Kidney (tissue), 14 donors: Measurements from ENCODE around the gene RFX7. TPM values are rescaled to one million over a fixed set of nuclear protein-coding genes. Genes with fewer than 3 reads are reported as not detected.

Experiments used
- DNase-seq, 5 donors: peaks; one replicate each; pipeline ENCODE4 v3.0.0-alpha.2; 2013 to 2020
- FAIRE-seq: peaks from 2 replicates; lab custom pipeline; 2012; peaks lifted over from hg19 to GRCh38; lab: Jason Lieb, UNC
- H3K27ac ChIP-seq, 2 donors: one replicate each; pipeline ENCODE4 v1.7.0; 2013; ENCODE audit warnings: low read depth in 2 of 2, low read length in 2 of 2, inconsistent platforms in 1 of 2
- H3K27me3 ChIP-seq: one replicate; pipeline ENCODE4 v1.7.1; 2013; ENCODE audit warnings: low read length, inconsistent platforms; ENCODE audit not compliant: control insufficient read depth, insufficient read depth
- H3K36me3 ChIP-seq, 3 donors: one replicate each; pipeline versions ENCODE4 v1.7.0 to v1.7.1; 2013; ENCODE audit warnings: low read length in 3 of 3, control low read depth in 1 of 3, inconsistent platforms in 1 of 3; ENCODE audit not compliant: insufficient read depth in 3 of 3, control insufficient read depth in 2 of 3
- H3K4me1 ChIP-seq, 3 donors: one replicate each; pipeline versions ENCODE4 v1.7.0 to v1.7.1; 2013; ENCODE audit warnings: low read length in 3 of 3, inconsistent platforms in 1 of 3, low read depth in 1 of 3; ENCODE audit not compliant: control insufficient read depth in 2 of 3, insufficient read depth in 2 of 3
- H3K4me3 ChIP-seq, 3 donors: one replicate each; pipeline versions ENCODE4 v1.7.0 to v1.8.1; 2013; ENCODE audit warnings: low read length in 3 of 3, control low read depth in 1 of 3, inconsistent platforms in 1 of 3
- H3K9ac ChIP-seq, 3 donors: one replicate each; pipeline versions ENCODE4 v1.7.0 to v1.7.1; 2013; ENCODE audit warnings: low read length in 3 of 3, control low read depth in 1 of 3, inconsistent platforms in 1 of 3
- H3K9me3 ChIP-seq, 3 donors: one replicate each; pipeline versions ENCODE4 v1.7.0 to v1.7.1; 2013; ENCODE audit warnings: low read length in 3 of 3, control low read depth in 1 of 3, inconsistent platforms in 1 of 3; ENCODE audit not compliant: control insufficient read depth in 2 of 3, insufficient read depth in 1 of 3
- CTCF ChIP-seq: IDR thresholded peaks from 3 replicates; pipeline ENCODE4 v1.5.1; 2012; ENCODE audit warnings: mild to moderate bottlenecking, moderate library complexity, borderline replicate concordance; ENCODE audit not compliant: insufficient read depth; ENCODE audit errors: extremely low read depth
- intact Hi-C: fragments of 100-400 bp; cut with DNase I; formaldehyde crosslinking; loops from one replicate; pipeline ENCODE4 v1.11.1; 2022
- polyA plus RNA-seq: library from polyadenylated mRNA; stranded (reverse); fragments of 350-450 nt; fragmentation: Illumina TruSeq; extraction: RNeasy Lipid Tissue Mini Kit (QIAGEN cat#74804); gene quantifications from one replicate; pipeline ENCODE4 v1.2.3, GENCODE V29; 2014; ENCODE audit warnings: low read depth, low replicate concordance; ENCODE audit not compliant: insufficient read depth
- total RNA-seq: library from RNA; stranded (reverse); fragmentation: NEBNext Ultra II Directional; extraction: Animal tissue kit (Norgen Biotek cat#: 25700); gene quantifications from one replicate; pipeline ENCODE4 v1.2.1, GENCODE V29; 2021
- donor health status: control.
- donor health status: control.
- donor health status: control.
- donor health status: control.
- donor health status: control.
- donor health status: DM: yes; HTN: yes; CAD: no.
- donor health status: Normal renal cell carcinoma (clear cell type).

Gene RFX7
- total and polyA plus RNA-seq, 2 donors from 2014 or later, result 1.6 to 15.2 TPM

- FAIRE-seq (no peak), DNase-seq (no peak)
- TF ChIP-seq CTCF, result no peak
- H3K4me1 ChIP-seq, result no peaks in the 10 kb centered on the region
- H3K9me3 ChIP-seq, result no peaks in the 10 kb centered on the region
- no peaks in the 10 kb centered on the region for H3K27me3 ChIP-seq
- no peak overlapping the region for H3K27ac ChIP-seq
- intact Hi-C loops, result no loop called here
- no peaks in the 10 kb centered on the region for H3K36me3 ChIP-seq
- H3K9ac ChIP-seq, result no peak overlapping the region
- H3K4me3 ChIP-seq, result no peak overlapping the region
These were observed 166.6 kb downstream of the RFX7 start for GRCh38 chr15:56077081-56077480.

DNA sequence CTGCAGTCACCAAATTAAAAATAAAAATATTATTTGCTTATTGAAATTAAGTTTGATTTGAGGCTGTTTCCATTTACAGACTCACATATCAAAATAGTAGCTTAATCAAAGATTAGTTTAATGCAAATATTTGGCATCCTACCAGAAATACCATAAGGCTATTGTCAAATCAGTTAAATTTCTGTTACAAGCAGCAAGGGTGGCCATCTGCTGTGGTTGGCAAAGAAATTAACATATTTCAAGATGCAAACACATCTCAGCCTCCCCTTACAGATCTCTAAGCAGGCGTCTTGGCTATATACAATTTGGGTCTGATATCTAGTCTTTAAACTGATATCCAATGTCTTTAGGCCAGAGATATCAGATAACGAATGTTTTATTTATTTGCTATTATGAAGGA, 167.0 kb downstream of the RFX7 start:
- H3K9me3 ChIP-seq, result no peaks in the 10 kb centered on the region

DNA sequence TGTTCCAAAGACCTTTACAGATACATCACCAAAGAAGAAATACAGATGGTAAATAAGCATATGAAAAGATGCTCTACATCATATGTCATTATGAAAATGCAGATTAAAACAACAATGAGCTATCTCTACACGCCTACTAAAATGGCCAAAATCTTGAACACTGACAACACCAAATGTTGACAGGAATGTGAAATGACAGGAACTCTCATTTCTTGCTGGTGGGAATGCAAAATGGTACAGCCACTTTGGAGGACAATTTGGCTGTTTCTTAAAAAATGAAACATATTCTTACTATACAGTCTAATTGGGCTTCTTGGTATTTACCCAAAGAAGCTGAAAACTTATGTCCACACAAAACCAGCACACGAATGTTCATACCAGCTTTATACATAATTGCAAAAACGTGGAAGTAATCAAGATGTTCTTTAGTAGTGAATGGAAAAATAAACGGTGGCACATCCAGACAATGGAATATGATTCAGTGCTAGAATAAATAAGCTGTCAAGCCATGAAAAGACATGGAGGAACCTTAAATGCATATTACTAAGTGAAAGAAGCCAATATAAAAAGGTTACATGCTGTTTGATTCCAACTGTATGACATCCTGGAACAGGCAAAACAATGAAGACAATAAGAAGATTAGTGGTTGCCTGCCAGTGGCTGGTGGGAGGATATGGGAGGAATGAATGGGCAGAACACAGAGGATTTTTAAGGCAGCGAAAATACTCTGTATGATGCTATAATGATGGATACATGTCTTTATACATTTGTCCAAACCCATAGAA, 169.0 kb downstream of the RFX7 start:
- H3K27ac ChIP-seq, result no peak overlapping the region
- FAIRE-seq, result no peak
- TF ChIP-seq CTCF, result no peak
- H3K27me3 ChIP-seq, result no peaks in the 10 kb centered on the region
- H3K36me3 ChIP-seq, result no peaks in the 10 kb centered on the region
- DNase-seq, result no peak
- intact Hi-C loops, result no loop called here
- no peak overlapping the region for H3K4me3 ChIP-seq
- H3K9me3 ChIP-seq, result no peaks in the 10 kb centered on the region
- H3K9ac ChIP-seq, result no peak overlapping the region
- H3K4me1 ChIP-seq, result no peaks in the 10 kb centered on the region

More for the DNA sequence above, 167.0 kb downstream of the RFX7 start:
- FAIRE-seq (no peak), DNase-seq (no peak)
- H3K36me3 ChIP-seq, result no peaks in the 10 kb centered on the region
- H3K27ac ChIP-seq, result no peak overlapping the region
- no peak for TF ChIP-seq CTCF
- no peaks in the 10 kb centered on the region for H3K4me1 ChIP-seq
- H3K4me3 ChIP-seq, result no peak overlapping the region
- H3K27me3 ChIP-seq, result no peaks in the 10 kb centered on the region
- intact Hi-C loops, result no loop called here
- no peak overlapping the region for H3K9ac ChIP-seq
